H1 (cell line): ENCODE measurements around the gene RAI2. TPM values are rescaled to one million over a fixed set of nuclear protein-coding genes. Genes with fewer than 3 reads are reported as not detected.

Experiments used
- CHD2 ChIP-seq: IDR thresholded peaks from 2 replicates; pipeline ENCODE4 v1.6.1; 2012; ENCODE audit warnings: low read length, improper control_type of control experiment
- GTF2F1 ChIP-seq: IDR thresholded peaks from 2 replicates; pipeline ENCODE4 v1.6.1; 2012; ENCODE audit warnings: low read depth, low read length, improper control_type of control experiment, borderline replicate concordance
- SAP30 ChIP-seq: fragments of 300-600 bp; sonication (generic); IDR thresholded peaks from 2 replicates; pipeline ENCODE4 v1.7.1; 2012; ENCODE audit warnings: low read length, moderate library complexity, mild to moderate bottlenecking, inconsistent platforms; ENCODE audit not compliant: insufficient read depth, insufficient replicate concordance
- SP4 ChIP-seq: IDR thresholded peaks from 2 replicates; pipeline ENCODE4 v1.6.1; 2012; ENCODE audit warnings: low read length, inconsistent platforms
- polyA plus RNA-seq, 7 experiments: library from polyadenylated mRNA; depleted of rRNA in 3 of 7; stranded (reverse) in 5 of 7; unstranded in 2 of 7; fragments of >200 nt in 5 of 7; fragments of 200-250 nt in 2 of 7; gene quantifications; 1 replicate in 5 of 7; 2 replicates in 1 of 7; 4 replicates in 1 of 7; pipeline versions ENCODE4 v1.2.1 to v1.2.3, GENCODE V29; 2011 to 2013; ENCODE audit warnings: missing spikeins in 2 of 7, mixed read lengths in 2 of 7
- total RNA-seq: library from RNA; stranded (reverse); fragmentation: NEBNext Ultra II Directional; extraction: Animal tissue kit (Norgen Biotek cat#: 25700); gene quantifications from 2 replicates; pipeline ENCODE4 v1.2.1, GENCODE V29; 2021

Gene RAI2
- total and polyA plus RNA-seq, 2 of the 8 experiments (the other 6 are each of a cell fraction or from before 2014, with no cell fraction given): 0.60 to 2.0 TPM

- TF ChIP-seq SP4 (no peak), CHD2 (no peak), GTF2F1 (no peak), SAP30 (no peak)
- TF ChIP-seq, all 59 proteins: peak for 0
Measured at GRCh38 chrX:17814059-17814458, 47.0 kb downstream of the RAI2 start (continued).
